ENCODE results near the gene IMPA2.
A peak's percentile ranks its signal among the peaks of the same experiment; 100 is the strongest.
"Not testable (repeated sequence)": the region's sequence is repeated elsewhere in the genome, so short reads cannot be mapped to it uniquely, and the experiment has no call there.

IMPA2 gene

GRCh38 chr18:12029786-12030584 lies 48.7 kb downstream of the IMPA2 start:
- DNase-seq (ENCODE audit: low read depth in 2 of 2): no peak

- no peak for DNase-seq (ENCODE audit: low read depth in 2 of 2)
These were observed 49.4 kb downstream of the IMPA2 start for GRCh38 chr18:12030670-12031069.

- no peak for DNase-seq (ENCODE audit: low read depth in 2 of 2)
These were observed 49.9 kb downstream of the IMPA2 start for GRCh38 chr18:12031181-12031580.

- no peak for DNase-seq (ENCODE audit: low read depth in 2 of 2)
These were observed 50.5 kb downstream of the IMPA2 start for GRCh38 chr18:12031846-12032245.

GRCh38 chr18:12032786-12033642 lies 51.7 kb downstream of the IMPA2 start:
- no peak for DNase-seq (ENCODE audit: low read depth in 2 of 2)

GRCh38 chr18:12033643-12034025 lies 52.3 kb downstream of the IMPA2 start:
- DNase-seq (ENCODE audit: low read depth in 2 of 2): no peak

- no peak for DNase-seq (ENCODE audit: low read depth in 2 of 2)
These were observed 53.2 kb downstream of the IMPA2 start for GRCh38 chr18:12034241-12035100.

GRCh38 chr18:12035481-12035880 lies 54.2 kb downstream of the IMPA2 start:
- DNase-seq (ENCODE audit: low read depth in 2 of 2): no peak

GRCh38 chr18:12036201-12036751 lies 55.0 kb downstream of the IMPA2 start:
- no peak for DNase-seq (ENCODE audit: low read depth in 2 of 2)

GRCh38 chr18:12038082-12038638 lies 56.9 kb downstream of the IMPA2 start:
- peak in 1 of 2 donors; percentile 13 for DNase-seq (ENCODE audit: low read depth in 2 of 2)

GRCh38 chr18:12038639-12039539 lies 57.6 kb downstream of the IMPA2 start:
- peak; percentile 40 to 52 for DNase-seq (ENCODE audit: low read depth in 2 of 2)

- DNase-seq (ENCODE audit: low read depth in 2 of 2): not testable (repeated sequence)
These were observed 58.2 kb downstream of the IMPA2 start for GRCh38 chr18:12039540-12039930.

GRCh38 chr18:12041561-12041960 lies 60.3 kb downstream of the IMPA2 start:
- no peak for DNase-seq (ENCODE audit: low read depth in 2 of 2)

GRCh38 chr18:12043811-12044210 lies 62.5 kb downstream of the IMPA2 start:
- DNase-seq (ENCODE audit: low read depth in 2 of 2): no peak

GRCh38 chr18:12044591-12044990 lies 63.3 kb downstream of the IMPA2 start:
- DNase-seq (ENCODE audit: low read depth in 2 of 2): no peak

GRCh38 chr18:12046046-12046750 lies 64.9 kb downstream of the IMPA2 start:
- DNase-seq (ENCODE audit: low read depth in 2 of 2): no peak

GRCh38 chr18:12046751-12047335 lies 65.5 kb downstream of the IMPA2 start:
- DNase-seq (ENCODE audit: low read depth in 2 of 2): no peak

GRCh38 chr18:12048010-12048826 lies 66.9 kb downstream of the IMPA2 start:
- no peak for DNase-seq (ENCODE audit: low read depth in 2 of 2)
